ENCODE results near the gene ANXA2.
"Not testable (repeated sequence)": the region's sequence is repeated elsewhere in the genome, so short reads cannot be mapped to it uniquely, and the experiment has no call there.

The ANXA2 gene

GRCh38 chr15:60374628-60375081 lies 23.1 kb downstream of the ANXA2 start:
- H3K4me3 ChIP-seq (ENCODE audit: low read length) = no peak overlapping the region
- no peak for TF ChIP-seq ZNF274 (IDR thresholded peaks at IDR 0.05; ENCODE audit: low read depth, low read length)

GRCh38 chr15:60374209-60374608 lies 23.6 kb downstream of the ANXA2 start:
- no peak overlapping the region for H3K4me3 ChIP-seq (ENCODE audit: low read length)
- no peak for TF ChIP-seq ZNF274 (IDR thresholded peaks at IDR 0.05; ENCODE audit: low read depth, low read length)

GRCh38 chr15:60373745-60374144 lies 24.0 kb downstream of the ANXA2 start:
- TF ChIP-seq ZNF274 (IDR thresholded peaks at IDR 0.05; ENCODE audit: low read depth, low read length) = no peak
- H3K4me3 ChIP-seq (ENCODE audit: low read length) = no peak overlapping the region

- TF ChIP-seq ZNF274 (IDR thresholded peaks at IDR 0.05; ENCODE audit: low read depth, low read length) = no peak
- no peak overlapping the region for H3K4me3 ChIP-seq (ENCODE audit: low read length)
Observed at GRCh38 chr15:60373327-60373726, 24.5 kb downstream of the ANXA2 start.

- H3K4me3 ChIP-seq (ENCODE audit: low read length) = no peak overlapping the region
- TF ChIP-seq ZNF274 (IDR thresholded peaks at IDR 0.05; ENCODE audit: low read depth, low read length) = no peak
Observed at GRCh38 chr15:60372756-60373155, 25.0 kb downstream of the ANXA2 start.

- TF ChIP-seq ZNF274 (IDR thresholded peaks at IDR 0.05; ENCODE audit: low read depth, low read length) = no peak
- no peak overlapping the region for H3K4me3 ChIP-seq (ENCODE audit: low read length)
Observed at GRCh38 chr15:60372227-60372626, 25.6 kb downstream of the ANXA2 start.

- no peak for TF ChIP-seq ZNF274 (IDR thresholded peaks at IDR 0.05; ENCODE audit: low read depth, low read length)
- H3K4me3 ChIP-seq (ENCODE audit: low read length) = no peak overlapping the region
Observed at GRCh38 chr15:60371175-60372051, 26.4 kb downstream of the ANXA2 start.

- no peak overlapping the region for H3K4me3 ChIP-seq (ENCODE audit: low read length)
- TF ChIP-seq ZNF274 (IDR thresholded peaks at IDR 0.05; ENCODE audit: low read depth, low read length) = no peak
Observed at GRCh38 chr15:60370869-60371136, 27.0 kb downstream of the ANXA2 start.

GRCh38 chr15:60370105-60370868 lies 27.5 kb downstream of the ANXA2 start:
- no peak for TF ChIP-seq ZNF274 (IDR thresholded peaks at IDR 0.05; ENCODE audit: low read depth, low read length)
- no peak overlapping the region for H3K4me3 ChIP-seq (ENCODE audit: low read length)

GRCh38 chr15:60369696-60370095 lies 28.1 kb downstream of the ANXA2 start:
- TF ChIP-seq ZNF274 (IDR thresholded peaks at IDR 0.05; ENCODE audit: low read depth, low read length) = no peak
- H3K4me3 ChIP-seq (ENCODE audit: low read length) = no peak overlapping the region

GRCh38 chr15:60364612-60364924 lies 33.2 kb downstream of the ANXA2 start:
- no peak for TF ChIP-seq ZNF274 (IDR thresholded peaks at IDR 0.05; ENCODE audit: low read depth, low read length)
- no peak overlapping the region for H3K4me3 ChIP-seq (ENCODE audit: low read length)

- H3K4me3 ChIP-seq (ENCODE audit: low read length) = no peak overlapping the region
- TF ChIP-seq ZNF274 (IDR thresholded peaks at IDR 0.05; ENCODE audit: low read depth, low read length) = no peak
Observed at GRCh38 chr15:60363903-60364611, 33.7 kb downstream of the ANXA2 start.

- TF ChIP-seq ZNF274 (IDR thresholded peaks at IDR 0.05; ENCODE audit: low read depth, low read length) = no peak
- no peak overlapping the region for H3K4me3 ChIP-seq (ENCODE audit: low read length)
Observed at GRCh38 chr15:60363087-60363549, 34.7 kb downstream of the ANXA2 start.

GRCh38 chr15:60362321-60363086 lies 35.3 kb downstream of the ANXA2 start:
- no peak overlapping the region for H3K4me3 ChIP-seq (ENCODE audit: low read length)
- no peak for TF ChIP-seq ZNF274 (IDR thresholded peaks at IDR 0.05; ENCODE audit: low read depth, low read length)

GRCh38 chr15:60359738-60360137 lies 38.0 kb downstream of the ANXA2 start:
- H3K4me3 ChIP-seq (ENCODE audit: low read length) = not testable (repeated sequence)
